ENCODE results near the gene VAPA.
"Not testable (repeated sequence)": the region's sequence is repeated elsewhere in the genome, so short reads cannot be mapped to it uniquely, and the experiment has no call there.

VAPA gene

GRCh38 chr18:9886005-9886348 is 27.8 kb upstream of the VAPA start:
- no peaks in the 10 kb centered on the region for H3K27me3 ChIP-seq (ENCODE audit: low read depth, low read length)
- H3K27ac ChIP-seq (ENCODE audit: low read length) = no peak overlapping the region
- H3K36me3 ChIP-seq (replicated peaks; ENCODE audit: low read depth, low read length) = no peaks in the 10 kb centered on the region
- no peaks in the 10 kb centered on the region for H3K4me1 ChIP-seq (ENCODE audit: low read length)
- H3K9me3 ChIP-seq (ENCODE audit: insufficient read depth, low read length) = no peaks in the 10 kb centered on the region
- TF ChIP-seq EZH2phosphoT487 (IDR thresholded peaks at IDR 0.05; ENCODE audit: low read depth) = no peak
- TF ChIP-seq, protein P1, sequence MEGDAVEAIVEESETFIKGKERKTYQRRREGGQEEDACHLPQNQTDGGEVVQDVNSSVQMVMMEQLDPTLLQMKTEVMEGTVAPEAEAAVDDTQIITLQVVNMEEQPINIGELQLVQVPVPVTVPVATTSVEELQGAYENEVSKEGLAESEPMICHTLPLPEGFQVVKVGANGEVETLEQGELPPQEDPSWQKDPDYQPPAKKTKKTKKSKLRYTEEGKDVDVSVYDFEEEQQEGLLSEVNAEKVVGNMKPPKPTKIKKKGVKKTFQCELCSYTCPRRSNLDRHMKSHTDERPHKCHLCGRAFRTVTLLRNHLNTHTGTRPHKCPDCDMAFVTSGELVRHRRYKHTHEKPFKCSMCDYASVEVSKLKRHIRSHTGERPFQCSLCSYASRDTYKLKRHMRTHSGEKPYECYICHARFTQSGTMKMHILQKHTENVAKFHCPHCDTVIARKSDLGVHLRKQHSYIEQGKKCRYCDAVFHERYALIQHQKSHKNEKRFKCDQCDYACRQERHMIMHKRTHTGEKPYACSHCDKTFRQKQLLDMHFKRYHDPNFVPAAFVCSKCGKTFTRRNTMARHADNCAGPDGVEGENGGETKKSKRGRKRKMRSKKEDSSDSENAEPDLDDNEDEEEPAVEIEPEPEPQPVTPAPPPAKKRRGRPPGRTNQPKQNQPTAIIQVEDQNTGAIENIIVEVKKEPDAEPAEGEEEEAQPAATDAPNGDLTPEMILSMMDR (IDR thresholded peaks at IDR 0.05; ENCODE audit: low read depth, low read length) = no peak
- no peak overlapping the region for H3K4me2 ChIP-seq (ENCODE audit: low read length)
- H2AFZ ChIP-seq (ENCODE audit: low read depth, low read length) = no peak overlapping the region
- H3K4me3 ChIP-seq (ENCODE audit: low read length) = no peak overlapping the region
- H4K20me1 ChIP-seq (ENCODE audit: insufficient read depth, low read length) = no peaks in the 10 kb centered on the region
- H3K9ac ChIP-seq (ENCODE audit: low read length) = no peak overlapping the region
- no peaks in the 10 kb centered on the region for H3K79me2 ChIP-seq (ENCODE audit: low read length)

DNA sequence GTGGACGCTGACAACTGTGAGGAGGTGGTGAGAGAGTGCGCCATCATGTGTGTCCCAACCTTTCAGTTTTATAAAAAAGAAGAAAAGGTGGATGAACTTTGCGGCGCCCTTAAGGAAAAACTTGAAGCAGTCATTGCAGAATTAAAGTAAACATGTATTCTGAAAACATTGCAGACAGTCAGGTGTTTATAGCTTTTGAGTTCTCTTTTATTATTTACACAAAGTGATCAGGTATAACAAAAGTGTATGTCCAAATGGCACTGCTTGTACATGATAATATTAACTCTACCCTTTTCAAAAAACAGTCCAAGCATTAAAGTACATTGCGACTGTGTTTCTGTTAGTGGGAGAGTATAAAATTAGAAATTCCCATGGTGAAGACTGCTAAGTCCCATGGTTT is 25.8 kb upstream of the VAPA start:
- H3K4me2 ChIP-seq (ENCODE audit: low read length) = no peak overlapping the region
- no peak overlapping the region for H3K4me3 ChIP-seq (ENCODE audit: low read length)
- H3K9ac ChIP-seq (ENCODE audit: low read length) = no peak overlapping the region
- H3K79me2 ChIP-seq (ENCODE audit: low read length) = no peaks in the 10 kb centered on the region
- H3K36me3 ChIP-seq (replicated peaks; ENCODE audit: low read depth, low read length) = no peaks in the 10 kb centered on the region
- no peak overlapping the region for H3K27ac ChIP-seq (ENCODE audit: low read length)
- H3K27me3 ChIP-seq (ENCODE audit: low read depth, low read length) = no peaks in the 10 kb centered on the region
- H3K4me1 ChIP-seq (ENCODE audit: low read length) = no peaks in the 10 kb centered on the region
- no peaks in the 10 kb centered on the region for H3K9me3 ChIP-seq (ENCODE audit: insufficient read depth, low read length)
- H2AFZ ChIP-seq (ENCODE audit: low read depth, low read length) = no peak overlapping the region
- H4K20me1 ChIP-seq (ENCODE audit: insufficient read depth, low read length) = no peaks in the 10 kb centered on the region
- no peak for TF ChIP-seq EZH2phosphoT487 (IDR thresholded peaks at IDR 0.05; ENCODE audit: low read depth)
- TF ChIP-seq, protein P1 (IDR thresholded peaks at IDR 0.05; ENCODE audit: low read depth, low read length) = no peak

DNA sequence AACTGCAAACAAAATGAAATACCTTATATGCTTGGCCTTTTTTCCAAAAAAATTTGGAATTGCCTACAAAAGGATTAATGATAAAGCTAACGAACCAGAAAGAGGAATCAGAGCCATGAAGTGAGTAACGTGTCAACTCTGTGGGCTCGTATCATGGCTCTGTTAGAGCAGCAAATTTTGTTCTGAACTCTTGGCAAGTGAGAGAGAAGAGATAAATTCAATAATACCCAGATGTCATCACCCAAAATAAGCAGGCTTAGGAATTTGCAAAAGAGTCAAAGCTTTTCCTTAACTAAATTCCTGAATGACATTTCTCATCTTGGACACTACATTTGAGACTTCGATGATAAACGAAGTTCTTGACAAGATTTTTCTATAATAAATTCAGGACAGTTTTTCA is 23.6 kb upstream of the VAPA start:
- Histone ChIP-seq H3K4me2 (ENCODE audit: low read length) (no peak overlapping the region), H3K27me3 (ENCODE audit: low read depth, low read length) (no peaks in the 10 kb centered on the region), H3K79me2 (ENCODE audit: low read length) (no peaks in the 10 kb centered on the region), H3K36me3 (replicated peaks; ENCODE audit: low read depth, low read length) (no peaks in the 10 kb centered on the region), H3K9ac (ENCODE audit: low read length) (no peak overlapping the region), H3K9me3 (ENCODE audit: insufficient read depth, low read length) (no peaks in the 10 kb centered on the region), H3K27ac (ENCODE audit: low read length) (no peak overlapping the region), H2AFZ (ENCODE audit: low read depth, low read length) (no peak overlapping the region), H3K4me3 (ENCODE audit: low read length) (no peak overlapping the region), H3K4me1 (ENCODE audit: low read length) (no peaks in the 10 kb centered on the region), H4K20me1 (ENCODE audit: insufficient read depth, low read length) (no peaks in the 10 kb centered on the region)
- TF ChIP-seq, protein P1 (IDR thresholded peaks at IDR 0.05; ENCODE audit: low read depth, low read length) = no peak
- no peak for TF ChIP-seq EZH2phosphoT487 (IDR thresholded peaks at IDR 0.05; ENCODE audit: low read depth)

DNA sequence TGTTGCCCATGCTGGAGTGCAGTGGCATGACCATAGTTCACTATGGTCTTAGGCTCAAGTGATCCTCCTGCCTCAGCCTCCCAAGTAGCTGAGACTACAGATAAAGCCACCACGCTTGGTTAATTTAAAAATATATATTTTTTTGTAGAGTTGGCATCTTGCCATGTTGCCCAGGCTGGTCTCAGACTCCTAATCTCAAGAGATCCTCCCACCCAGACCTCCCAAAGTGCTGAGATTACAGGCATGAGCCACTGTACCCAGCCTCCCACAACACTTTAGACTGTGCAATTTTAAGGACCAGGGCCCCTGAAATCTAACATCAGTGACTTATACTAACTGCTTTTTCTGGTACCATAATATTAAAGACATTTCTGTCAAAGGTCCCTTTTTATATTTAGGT is 22.9 kb upstream of the VAPA start:
- Histone ChIP-seq H3K4me3 (ENCODE audit: low read length) (no peak overlapping the region), H3K36me3 (replicated peaks; ENCODE audit: low read depth, low read length) (no peaks in the 10 kb centered on the region), H3K4me1 (ENCODE audit: low read length) (no peaks in the 10 kb centered on the region), H3K4me2 (ENCODE audit: low read length) (no peak overlapping the region), H3K9me3 (ENCODE audit: insufficient read depth, low read length) (no peaks in the 10 kb centered on the region), H4K20me1 (ENCODE audit: insufficient read depth, low read length) (no peaks in the 10 kb centered on the region), H3K27me3 (ENCODE audit: low read depth, low read length) (no peaks in the 10 kb centered on the region), H3K27ac (ENCODE audit: low read length) (no peak overlapping the region), H2AFZ (ENCODE audit: low read depth, low read length) (no peak overlapping the region), H3K9ac (ENCODE audit: low read length) (no peak overlapping the region), H3K79me2 (ENCODE audit: low read length) (no peaks in the 10 kb centered on the region)
- TF ChIP-seq EZH2phosphoT487 (IDR thresholded peaks at IDR 0.05; ENCODE audit: low read depth) = no peak
- TF ChIP-seq, protein P1 (IDR thresholded peaks at IDR 0.05; ENCODE audit: low read depth, low read length) = no peak

DNA sequence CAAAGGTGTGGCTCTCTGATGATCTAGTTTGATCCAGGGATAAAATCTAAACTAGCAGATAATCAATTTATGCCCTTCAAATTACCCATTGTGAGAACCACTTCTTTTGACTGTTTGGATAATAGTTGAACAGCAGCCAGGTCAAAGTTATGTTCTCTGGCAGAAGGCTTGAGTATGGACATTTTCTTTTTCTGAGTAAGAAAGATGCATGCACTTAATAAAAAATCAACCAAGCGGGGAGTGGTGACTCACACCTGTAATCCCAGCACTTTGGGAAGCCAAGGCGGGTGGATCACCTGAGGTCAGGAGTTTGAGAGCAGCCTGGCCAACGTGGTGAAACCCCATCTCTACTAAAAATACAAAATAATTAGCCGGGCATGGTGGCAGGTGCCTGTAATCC is 22.3 kb upstream of the VAPA start:
- not testable (repeated sequence) for H3K4me1 ChIP-seq (ENCODE audit: low read length); H3K4me3 ChIP-seq (ENCODE audit: low read length); H2AFZ ChIP-seq (ENCODE audit: low read depth, low read length); H3K27ac ChIP-seq (ENCODE audit: low read length); H3K9me3 ChIP-seq (ENCODE audit: insufficient read depth, low read length); H4K20me1 ChIP-seq (ENCODE audit: insufficient read depth, low read length); H3K9ac ChIP-seq (ENCODE audit: low read length); H3K4me2 ChIP-seq (ENCODE audit: low read length); H3K36me3 ChIP-seq (replicated peaks; ENCODE audit: low read depth, low read length); H3K79me2 ChIP-seq (ENCODE audit: low read length); H3K27me3 ChIP-seq (ENCODE audit: low read depth, low read length)
